ENCODE data around the gene TTLL5.

DNA sequence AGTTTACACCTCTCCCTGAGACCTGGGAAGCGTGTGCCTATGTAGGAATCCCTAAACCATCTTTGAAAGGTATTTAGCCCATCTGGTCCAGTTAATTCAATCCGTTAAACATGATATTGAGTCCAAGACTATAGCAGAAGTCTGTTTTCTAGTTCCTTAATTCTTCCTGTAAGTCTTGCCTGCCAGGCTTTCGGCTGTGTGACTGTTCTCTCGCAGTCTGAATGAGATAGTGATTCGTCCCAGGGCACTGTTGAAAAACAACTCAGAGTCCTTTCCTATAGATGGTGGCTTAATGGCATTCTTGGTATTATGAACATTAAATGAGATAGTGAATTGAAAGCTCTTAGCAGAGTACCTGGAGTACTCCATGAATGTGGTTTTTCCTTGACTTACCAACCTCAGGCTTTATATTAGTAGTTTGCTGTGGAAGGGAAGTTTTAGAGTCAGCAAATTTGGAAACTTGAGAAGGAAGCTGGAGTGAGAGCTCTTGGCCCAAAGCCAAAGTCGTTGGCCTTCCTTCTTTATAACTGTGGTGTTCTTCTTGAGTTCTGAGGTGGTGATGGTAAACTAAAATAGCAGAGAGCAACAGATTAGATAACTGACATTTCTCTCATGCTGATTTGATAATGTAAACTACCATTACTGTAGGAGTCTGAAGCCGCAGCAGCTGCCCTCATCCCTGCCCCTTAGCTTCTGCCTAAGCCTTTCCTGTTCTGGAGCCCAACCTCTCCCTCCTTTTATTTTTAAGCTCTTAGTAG is 244.3 kb downstream of the TTLL5 start:
- TF ChIP-seq, protein P1, sequence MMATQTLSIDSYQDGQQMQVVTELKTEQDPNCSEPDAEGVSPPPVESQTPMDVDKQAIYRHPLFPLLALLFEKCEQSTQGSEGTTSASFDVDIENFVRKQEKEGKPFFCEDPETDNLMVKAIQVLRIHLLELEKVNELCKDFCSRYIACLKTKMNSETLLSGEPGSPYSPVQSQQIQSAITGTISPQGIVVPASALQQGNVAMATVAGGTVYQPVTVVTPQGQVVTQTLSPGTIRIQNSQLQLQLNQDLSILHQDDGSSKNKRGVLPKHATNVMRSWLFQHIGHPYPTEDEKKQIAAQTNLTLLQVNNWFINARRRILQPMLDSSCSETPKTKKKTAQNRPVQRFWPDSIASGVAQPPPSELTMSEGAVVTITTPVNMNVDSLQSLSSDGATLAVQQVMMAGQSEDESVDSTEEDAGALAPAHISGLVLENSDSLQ (IDR thresholded peaks at IDR 0.05) = no peak
- TF ChIP-seq FOXK2 (IDR thresholded peaks at IDR 0.05) (no peak), ELF4 (IDR thresholded peaks at IDR 0.05) (no peak), ZNF384 (IDR thresholded peaks at IDR 0.05) (no peak), SP1 (IDR thresholded peaks at IDR 0.05) (no peak), SUZ12 (IDR thresholded peaks at IDR 0.05) (no peak), FOXM1 (IDR thresholded peaks at IDR 0.05; ENCODE audit: borderline replicate concordance) (no peak)

Data from HEK293T (cell line).